Hindlimb muscle (tissue), 1 donor: ENCODE data around the gene TTC34. TPM values are rescaled to one million over a fixed set of nuclear protein-coding genes. Genes with fewer than 3 reads are reported as not detected.
"Not testable (repeated sequence)": the region's sequence is repeated elsewhere in the genome, so short reads cannot be mapped to it uniquely, and the experiment has no call there.

Experiments
- DNase-seq: peaks from one replicate; pipeline ENCODE4 v3.0.0-alpha.2; 2013
- polyA plus RNA-seq: library from polyadenylated mRNA; unstranded; fragments of 120-200 nt; gene quantifications from one replicate; pipeline ENCODE4 v1.2.1, GENCODE V29; 2013; ENCODE audit not compliant: insufficient read length

The TTC34 gene
- polyA plus RNA-seq, 1 donor = 0.31 TPM

- DNase-seq = no peak
Observed at GRCh38 chr1:2795926-2796325, 5.6 kb downstream of the TTC34 start.

- no peak for DNase-seq
Observed at GRCh38 chr1:2791027-2791760, 10.3 kb downstream of the TTC34 start.

- DNase-seq = no peak
Observed at GRCh38 chr1:2789986-2790581, 11.4 kb downstream of the TTC34 start.

GRCh38 chr1:2789164-2789985, 12.1 kb downstream of the TTC34 start:
- no peak for DNase-seq

- no peak for DNase-seq
Observed at GRCh38 chr1:2788506-2789163, 12.9 kb downstream of the TTC34 start.

GRCh38 chr1:2787163-2787911, 14.2 kb downstream of the TTC34 start:
- DNase-seq = no peak

GRCh38 chr1:2786329-2787162, 14.9 kb downstream of the TTC34 start:
- DNase-seq = peak; percentile 34

GRCh38 chr1:2785631-2786328, 15.7 kb downstream of the TTC34 start:
- DNase-seq = no peak

GRCh38 chr1:2784854-2785630, 16.5 kb downstream of the TTC34 start:
- DNase-seq = no peak

- DNase-seq = no peak
Observed at GRCh38 chr1:2783435-2784397, 17.8 kb downstream of the TTC34 start.

GRCh38 chr1:2783069-2783434, 18.4 kb downstream of the TTC34 start:
- no peak for DNase-seq

- DNase-seq = no peak
Observed at GRCh38 chr1:2781627-2782026, 19.9 kb downstream of the TTC34 start.

GRCh38 chr1:2778220-2778592, 23.3 kb downstream of the TTC34 start:
- no peak for DNase-seq

- DNase-seq = no peak
Observed at GRCh38 chr1:2777424-2778219, 23.9 kb downstream of the TTC34 start.

- not testable (repeated sequence) for DNase-seq
Observed at GRCh38 chr1:2775333-2775732, 26.2 kb downstream of the TTC34 start.

GRCh38 chr1:2768052-2768451, 33.4 kb downstream of the TTC34 start:
- not testable (repeated sequence) for DNase-seq

- DNase-seq = not testable (repeated sequence)
Observed at GRCh38 chr1:2759433-2759832, 42.1 kb downstream of the TTC34 start.

- DNase-seq = not testable (repeated sequence)
Observed at GRCh38 chr1:2757519-2757918, 44.0 kb downstream of the TTC34 start.
